Thyroid gland (tissue), 4 donors: Measurements from ENCODE around the gene PANX2.

Experiments used
- CTCF ChIP-seq, 6 experiments: fragments of 200-600 bp in 3 of 6; fragments of 450-650 bp in 3 of 6; sonication (generic) in 3 of 6; IDR thresholded peaks; one replicate each; pipeline ENCODE4 v1.5.1; 2016 to 2019; ENCODE audit warnings: antibody characterized with exemption in 6 of 6, mild to moderate bottlenecking in 2 of 6, inconsistent platforms in 1 of 6, moderate library complexity in 1 of 6
- POLR2A ChIP-seq, 2 donors: fragments of 450-650 bp; IDR thresholded peaks; one replicate each; pipeline ENCODE4 v1.6.1; 2017; ENCODE audit warnings: antibody characterized with exemption in 2 of 2, mild to moderate bottlenecking in 2 of 2, moderate library complexity in 1 of 2

- TF ChIP-seq CTCF (IDR thresholded peaks at IDR 0.05), result no peak
- TF ChIP-seq POLR2A (IDR thresholded peaks at IDR 0.05), result no peak
Measured at GRCh38 chr22:50215297-50216054, 44.9 kb downstream of the PANX2 start.
